ENCODE results near the gene RNASE11. TPM values are rescaled to one million over a fixed set of nuclear protein-coding genes. Genes with fewer than 3 reads are reported as not detected.

The RNASE11 gene
- total and polyA plus RNA-seq, 10 of the 15 experiments (the other 5 are each of a cell fraction or from before 2014, with no cell fraction given) = not detected

DNA sequence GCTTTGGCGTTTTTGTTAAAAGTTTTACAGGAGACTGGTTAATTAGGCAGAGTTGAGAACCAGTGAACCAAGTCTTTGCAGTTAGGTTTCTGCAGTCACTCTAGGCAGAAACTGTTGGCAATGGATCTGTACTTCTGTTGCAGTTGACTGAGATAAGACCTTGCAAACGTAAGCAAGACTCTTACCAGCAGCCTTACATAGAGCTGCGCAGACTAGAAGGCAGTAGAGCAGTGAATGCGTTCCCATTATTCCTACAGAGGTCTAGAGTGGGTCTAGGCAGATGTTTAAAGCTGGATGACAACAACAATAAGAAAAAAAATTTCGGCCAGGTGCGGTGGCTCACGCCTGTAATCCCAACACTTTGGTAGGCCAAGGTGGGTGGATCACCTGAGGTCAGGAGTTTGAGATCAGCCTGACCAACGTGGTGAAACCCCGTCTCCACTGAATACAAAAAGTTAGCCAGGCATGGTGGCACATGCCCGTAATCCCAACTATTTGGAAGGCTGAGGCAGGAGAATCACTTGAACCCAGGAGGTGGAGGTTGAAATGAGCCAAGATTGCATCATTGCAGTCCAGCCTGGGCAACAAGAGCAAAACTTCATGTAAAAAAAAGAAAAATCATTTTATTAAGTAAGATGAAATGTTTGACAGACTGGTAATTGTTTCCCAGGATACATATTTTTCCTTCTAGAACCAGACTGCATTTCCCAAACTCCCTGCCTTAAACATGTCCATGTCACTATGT, 39.2 kb downstream of the RNASE11 start:
- intact Hi-C loops (cut with micrococcal nuclease; ENCODE audit: unreplicated experiment) (no loop called here), in situ Hi-C loops (cut with MboI) (no loop called here)
- H3K4me1 ChIP-seq (ENCODE audit: control insufficient read depth, insufficient read depth, low read length) = no peaks in the 10 kb centered on the region
- no peaks in the 10 kb centered on the region for H4K20me1 ChIP-seq (ENCODE audit: control insufficient read depth, insufficient read depth)
- ChIA-PET POLR2A (no interaction called here), CTCF (interaction anchor here (0.6 kb wide), 1 partner anchor 16 kb away, joined by 3 read pairs; no protein-coding TSS in a partner anchor), SMC1A (ENCODE audit: uncharacterized antibody, unreplicated experiment) (no interaction called here), RAD21 (ENCODE audit: unreplicated experiment) (no interaction called here)
- no peaks in the 10 kb centered on the region for H3K36me3 ChIP-seq (ENCODE audit: control insufficient read depth in 2 of 2, insufficient read depth in 2 of 2, low read length in 1 of 2)
- no peaks in the 10 kb centered on the region for H3K79me2 ChIP-seq (ENCODE audit: control insufficient read depth, insufficient read depth, low read length)
- ATAC-seq (no peak), FAIRE-seq (no peak), DNase-seq (ENCODE audit: low read depth, low spot score) (no peak)
- no peak overlapping the region for H2AFZ ChIP-seq (ENCODE audit: control insufficient read depth, low read depth, low read length)
- no peak overlapping the region for H3K9ac ChIP-seq (ENCODE audit: control insufficient read depth, insufficient read depth, low read length)
- H3K27ac ChIP-seq (ENCODE audit: control insufficient read depth, insufficient read depth) = no peak overlapping the region
- H3K4me3 ChIP-seq = no peak overlapping the region
- 0 out of 4 replicates have a peak, but pooled peaks cover 0 to 2% of the 10 kb centered on the region in 2 experiments for H3K27me3 ChIP-seq (replicated peaks in 1 of 2; ENCODE audit: control insufficient read depth in 2 of 2, insufficient read depth in 2 of 2, low read length in 1 of 2)
- H3K9me3 ChIP-seq (replicated peaks; ENCODE audit: control insufficient read depth, insufficient read depth, low read length) = no peaks in the 10 kb centered on the region
- no peak overlapping the region for H3K4me2 ChIP-seq (ENCODE audit: control insufficient read depth, insufficient read depth)
- no TSS peak for BruUV-seq (replicated peaks)
- WGBS (ENCODE audit: insufficient coverage, insufficient replicate concordance, low lambda C conversion rate, missing lambda C conversion rate) = 50% methylated on average over 10 of the region's 10 CpGs
- TF ChIP-seq NBN (IDR thresholded peaks at IDR 0.05) (no peak), GABPA (IDR thresholded peaks at IDR 0.05; ENCODE audit: low read depth) (no peak), NR2C1 (IDR thresholded peaks at IDR 0.05) (no peak), BACH1 (IDR thresholded peaks at IDR 0.05; ENCODE audit: borderline replicate concordance) (no peak), SUZ12 (IDR thresholded peaks at IDR 0.05; ENCODE audit: unreplicated experiment) (no peak), GATAD2B (conservative IDR thresholded peaks at IDR 0.05; ENCODE audit: low read depth) (no peak), TCF3 (IDR thresholded peaks at IDR 0.05; ENCODE audit: borderline replicate concordance, insufficient read depth, low read depth, low read length) (no peak), JUND (IDR thresholded peaks at IDR 0.05; ENCODE audit: low read depth, low read length) (no peak), BHLHE40 (IDR thresholded peaks at IDR 0.05; ENCODE audit: borderline replicate concordance in 1 of 2, low read depth in 2 of 2, low read length in 1 of 2) (no peak), LARP7 (IDR thresholded peaks at IDR 0.05) (no peak)
- TF ChIP-seq, protein P1, sequence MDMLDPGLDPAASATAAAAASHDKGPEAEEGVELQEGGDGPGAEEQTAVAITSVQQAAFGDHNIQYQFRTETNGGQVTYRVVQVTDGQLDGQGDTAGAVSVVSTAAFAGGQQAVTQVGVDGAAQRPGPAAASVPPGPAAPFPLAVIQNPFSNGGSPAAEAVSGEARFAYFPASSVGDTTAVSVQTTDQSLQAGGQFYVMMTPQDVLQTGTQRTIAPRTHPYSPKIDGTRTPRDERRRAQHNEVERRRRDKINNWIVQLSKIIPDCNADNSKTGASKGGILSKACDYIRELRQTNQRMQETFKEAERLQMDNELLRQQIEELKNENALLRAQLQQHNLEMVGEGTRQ (IDR thresholded peaks at IDR 0.05; ENCODE audit: borderline replicate concordance, low read depth, low read length) = no peak
- TF ChIP-seq, protein P2, sequence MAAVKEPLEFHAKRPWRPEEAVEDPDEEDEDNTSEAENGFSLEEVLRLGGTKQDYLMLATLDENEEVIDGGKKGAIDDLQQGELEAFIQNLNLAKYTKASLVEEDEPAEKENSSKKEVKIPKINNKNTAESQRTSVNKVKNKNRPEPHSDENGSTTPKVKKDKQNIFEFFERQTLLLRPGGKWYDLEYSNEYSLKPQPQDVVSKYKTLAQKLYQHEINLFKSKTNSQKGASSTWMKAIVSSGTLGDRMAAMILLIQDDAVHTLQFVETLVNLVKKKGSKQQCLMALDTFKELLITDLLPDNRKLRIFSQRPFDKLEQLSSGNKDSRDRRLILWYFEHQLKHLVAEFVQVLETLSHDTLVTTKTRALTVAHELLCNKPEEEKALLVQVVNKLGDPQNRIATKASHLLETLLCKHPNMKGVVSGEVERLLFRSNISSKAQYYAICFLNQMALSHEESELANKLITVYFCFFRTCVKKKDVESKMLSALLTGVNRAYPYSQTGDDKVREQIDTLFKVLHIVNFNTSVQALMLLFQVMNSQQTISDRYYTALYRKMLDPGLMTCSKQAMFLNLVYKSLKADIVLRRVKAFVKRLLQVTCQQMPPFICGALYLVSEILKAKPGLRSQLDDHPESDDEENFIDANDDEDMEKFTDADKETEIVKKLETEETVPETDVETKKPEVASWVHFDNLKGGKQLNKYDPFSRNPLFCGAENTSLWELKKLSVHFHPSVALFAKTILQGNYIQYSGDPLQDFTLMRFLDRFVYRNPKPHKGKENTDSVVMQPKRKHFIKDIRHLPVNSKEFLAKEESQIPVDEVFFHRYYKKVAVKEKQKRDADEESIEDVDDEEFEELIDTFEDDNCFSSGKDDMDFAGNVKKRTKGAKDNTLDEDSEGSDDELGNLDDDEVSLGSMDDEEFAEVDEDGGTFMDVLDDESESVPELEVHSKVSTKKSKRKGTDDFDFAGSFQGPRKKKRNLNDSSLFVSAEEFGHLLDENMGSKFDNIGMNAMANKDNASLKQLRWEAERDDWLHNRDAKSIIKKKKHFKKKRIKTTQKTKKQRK (IDR thresholded peaks at IDR 0.05; ENCODE audit: low read depth, low read length) = no peak
- TF ChIP-seq, protein P3, sequence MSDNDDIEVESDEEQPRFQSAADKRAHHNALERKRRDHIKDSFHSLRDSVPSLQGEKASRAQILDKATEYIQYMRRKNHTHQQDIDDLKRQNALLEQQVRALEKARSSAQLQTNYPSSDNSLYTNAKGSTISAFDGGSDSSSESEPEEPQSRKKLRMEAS (IDR thresholded peaks at IDR 0.05; ENCODE audit: low read depth, low read length) = no peak
- TF ChIP-seq, protein P4, sequence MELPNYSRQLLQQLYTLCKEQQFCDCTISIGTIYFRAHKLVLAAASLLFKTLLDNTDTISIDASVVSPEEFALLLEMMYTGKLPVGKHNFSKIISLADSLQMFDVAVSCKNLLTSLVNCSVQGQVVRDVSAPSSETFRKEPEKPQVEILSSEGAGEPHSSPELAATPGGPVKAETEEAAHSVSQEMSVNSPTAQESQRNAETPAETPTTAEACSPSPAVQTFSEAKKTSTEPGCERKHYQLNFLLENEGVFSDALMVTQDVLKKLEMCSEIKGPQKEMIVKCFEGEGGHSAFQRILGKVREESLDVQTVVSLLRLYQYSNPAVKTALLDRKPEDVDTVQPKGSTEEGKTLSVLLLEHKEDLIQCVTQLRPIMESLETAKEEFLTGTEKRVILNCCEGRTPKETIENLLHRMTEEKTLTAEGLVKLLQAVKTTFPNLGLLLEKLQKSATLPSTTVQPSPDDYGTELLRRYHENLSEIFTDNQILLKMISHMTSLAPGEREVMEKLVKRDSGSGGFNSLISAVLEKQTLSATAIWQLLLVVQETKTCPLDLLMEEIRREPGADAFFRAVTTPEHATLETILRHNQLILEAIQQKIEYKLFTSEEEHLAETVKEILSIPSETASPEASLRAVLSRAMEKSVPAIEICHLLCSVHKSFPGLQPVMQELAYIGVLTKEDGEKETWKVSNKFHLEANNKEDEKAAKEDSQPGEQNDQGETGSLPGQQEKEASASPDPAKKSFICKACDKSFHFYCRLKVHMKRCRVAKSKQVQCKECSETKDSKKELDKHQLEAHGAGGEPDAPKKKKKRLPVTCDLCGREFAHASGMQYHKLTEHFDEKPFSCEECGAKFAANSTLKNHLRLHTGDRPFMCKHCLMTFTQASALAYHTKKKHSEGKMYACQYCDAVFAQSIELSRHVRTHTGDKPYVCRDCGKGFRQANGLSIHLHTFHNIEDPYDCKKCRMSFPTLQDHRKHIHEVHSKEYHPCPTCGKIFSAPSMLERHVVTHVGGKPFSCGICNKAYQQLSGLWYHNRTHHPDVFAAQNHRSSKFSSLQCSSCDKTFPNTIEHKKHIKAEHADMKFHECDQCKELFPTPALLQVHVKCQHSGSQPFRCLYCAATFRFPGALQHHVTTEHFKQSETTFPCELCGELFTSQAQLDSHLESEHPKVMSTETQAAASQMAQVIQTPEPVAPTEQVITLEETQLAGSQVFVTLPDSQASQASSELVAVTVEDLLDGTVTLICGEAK (IDR thresholded peaks at IDR 0.05; ENCODE audit: borderline replicate concordance) = no peak
